ENCODE data around the gene CACNB1. TPM values are rescaled to one million over a fixed set of nuclear protein-coding genes. Genes with fewer than 3 reads are reported as not detected.

The CACNB1 gene
- total and polyA plus RNA-seq, 2 of the 13 experiments (the other 11 are each of a cell fraction or from before 2014, with no cell fraction given), result 0.75 to 1.5 TPM

DNA sequence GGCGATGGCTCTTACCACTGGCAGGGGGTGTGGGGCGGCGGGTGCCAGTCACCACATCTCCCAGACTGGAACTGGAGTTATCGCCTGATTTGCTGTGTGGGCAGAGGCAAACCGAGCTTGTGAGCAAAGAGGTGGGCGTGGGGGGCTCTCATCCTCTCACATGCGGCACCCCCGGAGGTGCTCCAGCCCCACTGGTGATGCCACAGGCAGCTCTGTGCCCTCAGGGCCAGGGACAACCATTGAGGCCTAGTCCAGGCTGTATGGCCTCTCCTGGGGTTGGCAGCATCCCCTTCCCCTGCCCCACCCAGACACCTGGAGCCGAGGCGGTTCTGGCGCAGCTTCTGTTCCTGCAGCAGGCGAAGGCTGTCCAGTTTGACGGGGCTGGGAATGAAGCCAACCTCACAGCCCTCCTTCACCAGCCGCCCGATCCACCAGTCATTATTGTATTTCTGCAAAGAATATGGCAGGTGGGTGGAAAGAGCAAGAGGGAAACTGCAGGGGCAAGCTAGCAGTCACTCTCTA lies 10.9 kb downstream of the CACNB1 start:
- no TSS peak for BruUV-seq (replicated peaks)
- H3K9me3 ChIP-seq (ENCODE audit: low read length), result no peaks in the 10 kb centered on the region
- H3K9ac ChIP-seq (ENCODE audit: insufficient read depth, low read depth, low read length), result no peak overlapping the region
- TF ChIP-seq ZNF709 (CRISPR knock-in tag; IDR thresholded peaks at IDR 0.05) (no peak), ZNF652 (CRISPR knock-in tag; IDR thresholded peaks at IDR 0.05; ENCODE audit: borderline replicate concordance, low read depth) (no peak), NR2F2 (IDR thresholded peaks at IDR 0.05; ENCODE audit: borderline replicate concordance, low read depth) (no peak), PHF20 (CRISPR knock-in tag; IDR thresholded peaks at IDR 0.05) (no peak), KLF9 (CRISPR knock-in tag; IDR thresholded peaks at IDR 0.05; ENCODE audit: low read depth) (no peak), RBM39 (IDR thresholded peaks at IDR 0.05; ENCODE audit: low read depth, low read length, poor library complexity, severe bottlenecking) (no peak), ZNF207 (IDR thresholded peaks at IDR 0.05; ENCODE audit: borderline replicate concordance) (no peak), ZBTB21 (CRISPR knock-in tag; IDR thresholded peaks at IDR 0.05) (no peak), SIX1 (CRISPR knock-in tag; IDR thresholded peaks at IDR 0.05; ENCODE audit: borderline replicate concordance) (no peak), NR3C1 (CRISPR knock-in tag; IDR thresholded peaks at IDR 0.05) (no peak), ZNF10 (CRISPR knock-in tag; IDR thresholded peaks at IDR 0.05; ENCODE audit: borderline replicate concordance, low read depth) (no peak), ZNF792 (CRISPR knock-in tag; IDR thresholded peaks at IDR 0.05) (no peak), EP300 (IDR thresholded peaks at IDR 0.05; ENCODE audit: low read depth in 2 of 2, low read length in 2 of 2) (no peak), EP300 (CRISPR knock-in tag; IDR thresholded peaks at IDR 0.05; ENCODE audit: borderline replicate concordance) (no peak)
- TF ChIP-seq, protein P1, sequence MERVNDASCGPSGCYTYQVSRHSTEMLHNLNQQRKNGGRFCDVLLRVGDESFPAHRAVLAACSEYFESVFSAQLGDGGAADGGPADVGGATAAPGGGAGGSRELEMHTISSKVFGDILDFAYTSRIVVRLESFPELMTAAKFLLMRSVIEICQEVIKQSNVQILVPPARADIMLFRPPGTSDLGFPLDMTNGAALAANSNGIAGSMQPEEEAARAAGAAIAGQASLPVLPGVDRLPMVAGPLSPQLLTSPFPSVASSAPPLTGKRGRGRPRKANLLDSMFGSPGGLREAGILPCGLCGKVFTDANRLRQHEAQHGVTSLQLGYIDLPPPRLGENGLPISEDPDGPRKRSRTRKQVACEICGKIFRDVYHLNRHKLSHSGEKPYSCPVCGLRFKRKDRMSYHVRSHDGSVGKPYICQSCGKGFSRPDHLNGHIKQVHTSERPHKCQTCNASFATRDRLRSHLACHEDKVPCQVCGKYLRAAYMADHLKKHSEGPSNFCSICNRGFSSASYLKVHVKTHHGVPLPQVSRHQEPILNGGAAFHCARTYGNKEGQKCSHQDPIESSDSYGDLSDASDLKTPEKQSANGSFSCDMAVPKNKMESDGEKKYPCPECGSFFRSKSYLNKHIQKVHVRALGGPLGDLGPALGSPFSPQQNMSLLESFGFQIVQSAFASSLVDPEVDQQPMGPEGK (CRISPR knock-in tag; IDR thresholded peaks at IDR 0.05), result no peak
- TF ChIP-seq, protein P2, sequence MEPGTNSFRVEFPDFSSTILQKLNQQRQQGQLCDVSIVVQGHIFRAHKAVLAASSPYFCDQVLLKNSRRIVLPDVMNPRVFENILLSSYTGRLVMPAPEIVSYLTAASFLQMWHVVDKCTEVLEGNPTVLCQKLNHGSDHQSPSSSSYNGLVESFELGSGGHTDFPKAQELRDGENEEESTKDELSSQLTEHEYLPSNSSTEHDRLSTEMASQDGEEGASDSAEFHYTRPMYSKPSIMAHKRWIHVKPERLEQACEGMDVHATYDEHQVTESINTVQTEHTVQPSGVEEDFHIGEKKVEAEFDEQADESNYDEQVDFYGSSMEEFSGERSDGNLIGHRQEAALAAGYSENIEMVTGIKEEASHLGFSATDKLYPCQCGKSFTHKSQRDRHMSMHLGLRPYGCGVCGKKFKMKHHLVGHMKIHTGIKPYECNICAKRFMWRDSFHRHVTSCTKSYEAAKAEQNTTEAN (CRISPR knock-in tag; conservative IDR thresholded peaks at IDR 0.05), result no peak
- TF ChIP-seq, protein P3, sequence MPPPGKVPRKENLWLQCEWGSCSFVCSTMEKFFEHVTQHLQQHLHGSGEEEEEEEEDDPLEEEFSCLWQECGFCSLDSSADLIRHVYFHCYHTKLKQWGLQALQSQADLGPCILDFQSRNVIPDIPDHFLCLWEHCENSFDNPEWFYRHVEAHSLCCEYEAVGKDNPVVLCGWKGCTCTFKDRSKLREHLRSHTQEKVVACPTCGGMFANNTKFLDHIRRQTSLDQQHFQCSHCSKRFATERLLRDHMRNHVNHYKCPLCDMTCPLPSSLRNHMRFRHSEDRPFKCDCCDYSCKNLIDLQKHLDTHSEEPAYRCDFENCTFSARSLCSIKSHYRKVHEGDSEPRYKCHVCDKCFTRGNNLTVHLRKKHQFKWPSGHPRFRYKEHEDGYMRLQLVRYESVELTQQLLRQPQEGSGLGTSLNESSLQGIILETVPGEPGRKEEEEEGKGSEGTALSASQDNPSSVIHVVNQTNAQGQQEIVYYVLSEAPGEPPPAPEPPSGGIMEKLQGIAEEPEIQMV (CRISPR knock-in tag; IDR thresholded peaks at IDR 0.05; ENCODE audit: low read depth), result no peak
- TF ChIP-seq, protein P4, sequence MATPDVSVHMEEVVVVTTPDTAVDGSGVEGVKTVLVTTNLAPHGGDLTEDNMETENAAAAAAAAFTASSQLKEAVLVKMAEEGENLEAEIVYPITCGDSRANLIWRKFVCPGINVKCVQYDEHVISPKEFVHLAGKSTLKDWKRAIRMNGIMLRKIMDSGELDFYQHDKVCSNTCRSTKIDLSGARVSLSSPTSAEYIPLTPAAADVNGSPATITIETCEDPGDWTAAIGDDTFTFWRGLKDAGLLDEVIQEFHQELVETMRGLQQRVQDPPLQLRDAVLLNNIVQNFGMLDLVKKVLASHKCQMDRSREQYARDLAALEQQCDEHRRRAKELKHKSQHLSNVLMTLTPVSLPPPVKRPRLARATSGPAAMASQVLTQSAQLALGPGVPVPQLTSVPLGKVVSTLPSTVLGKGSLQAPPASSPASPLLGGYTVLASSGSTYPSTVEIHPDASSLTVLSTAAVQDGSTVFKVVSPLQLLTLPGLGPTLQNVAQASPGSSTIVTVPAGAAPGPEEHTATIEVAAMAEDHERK (CRISPR knock-in tag; IDR thresholded peaks at IDR 0.05; ENCODE audit: low read depth), result no peak
- TF ChIP-seq, protein P5, sequence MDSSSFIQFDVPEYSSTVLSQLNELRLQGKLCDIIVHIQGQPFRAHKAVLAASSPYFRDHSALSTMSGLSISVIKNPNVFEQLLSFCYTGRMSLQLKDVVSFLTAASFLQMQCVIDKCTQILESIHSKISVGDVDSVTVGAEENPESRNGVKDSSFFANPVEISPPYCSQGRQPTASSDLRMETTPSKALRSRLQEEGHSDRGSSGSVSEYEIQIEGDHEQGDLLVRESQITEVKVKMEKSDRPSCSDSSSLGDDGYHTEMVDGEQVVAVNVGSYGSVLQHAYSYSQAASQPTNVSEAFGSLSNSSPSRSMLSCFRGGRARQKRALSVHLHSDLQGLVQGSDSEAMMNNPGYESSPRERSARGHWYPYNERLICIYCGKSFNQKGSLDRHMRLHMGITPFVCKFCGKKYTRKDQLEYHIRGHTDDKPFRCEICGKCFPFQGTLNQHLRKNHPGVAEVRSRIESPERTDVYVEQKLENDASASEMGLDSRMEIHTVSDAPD (CRISPR knock-in tag; IDR thresholded peaks at IDR 0.05), result no peak
- H3K79me2 ChIP-seq (ENCODE audit: insufficient read depth, low read length), result no peaks in the 10 kb centered on the region
- no peak overlapping the region for H3K27ac ChIP-seq (ENCODE audit: extremely low read length, insufficient read depth, low read length)
- H4K20me1 ChIP-seq (ENCODE audit: insufficient read depth, low read length), result no peaks in the 10 kb centered on the region
- H3K4me1 ChIP-seq (ENCODE audit: insufficient read depth, low read length), result no peaks in the 10 kb centered on the region
- in situ Hi-C loops (cut with HindIII; ENCODE audit: extremely low pct_ligation_motif_present, low pct_unique_long_range_greater_than_20kb), result no loop called here
- peaks cover 0 to 2% of the 10 kb centered on the region in 2 experiments; a peak in 2 of 5 replicates for H3K36me3 ChIP-seq (replicated peaks in 1 of 2; ENCODE audit: control insufficient read depth in 1 of 2, insufficient read depth in 2 of 2, low read length in 2 of 2)
- no peak overlapping the region for H3K4me2 ChIP-seq (ENCODE audit: low read depth, low read length)
- intact Hi-C loops (cut with micrococcal nuclease; ENCODE audit: unreplicated experiment), result no loop called here
- CTCF ChIA-PET (ENCODE audit: low intra/inter-chr PET ratio, low total read pairs), result no interaction called here
- ATAC-seq (no peak), DNase-seq (ENCODE audit: low spot score) (no peak), FAIRE-seq (no peak)
- WGBS (ENCODE audit: low lambda C conversion rate), result 92% methylated on average over 15 of the region's 15 CpGs
- no peak overlapping the region for H3K4me3 ChIP-seq (replicated peaks in 1 of 3; ENCODE audit: insufficient read depth in 1 of 3, low read depth in 2 of 3, low read length in 3 of 3)
- no peak overlapping the region for H2AFZ ChIP-seq (ENCODE audit: low read length)
- no peaks in the 10 kb centered on the region for H3K27me3 ChIP-seq (ENCODE audit: control insufficient read depth in 1 of 2, insufficient read depth in 2 of 2, low read length in 2 of 2)
- POLR2A ChIA-PET, result no interaction called here
